Activated T-helper 2 cell treated with anti-CD3 and anti-CD28 coated beads, Interferon-gamma antibody, Interleukin-2, Interleukin-4, amounts not matched to agents 10 μg/mL and 5 μg/mL and 100 μg/mL, durations not matched to agents 14 hours and 24 hours and 36 hours (primary cell): ENCODE data around the gene RNF144A. TPM values are rescaled to one million over a fixed set of nuclear protein-coding genes. Genes with fewer than 3 reads are reported as not detected.

ENCODE experiments used
- DNase-seq: peaks from one replicate; pipeline ENCODE4 v3.0.0; 2021; ENCODE audit warnings: low spot score
- H3K27ac Mint-ChIP-seq: one replicate; pipeline ENCODE4 v1.8.0; 2021; ENCODE audit warnings: mixed read lengths
- H3K27me3 Mint-ChIP-seq: one replicate; pipeline ENCODE4 v1.8.0; 2021; ENCODE audit warnings: low read depth, mixed read lengths
- H3K36me3 Mint-ChIP-seq: one replicate; pipeline ENCODE4 v1.8.0; 2021; ENCODE audit warnings: low read depth, mixed read lengths
- H3K4me1 Mint-ChIP-seq: one replicate; pipeline ENCODE4 v1.8.0; 2021; ENCODE audit warnings: low read depth, mixed read lengths
- H3K4me3 Mint-ChIP-seq: one replicate; pipeline ENCODE4 v1.8.0; 2021; ENCODE audit warnings: low read depth, mild to moderate bottlenecking, moderate library complexity, mixed read lengths
- H3K9me3 Mint-ChIP-seq: one replicate; pipeline ENCODE4 v1.8.0; 2021; ENCODE audit warnings: mixed read lengths
- intact Hi-C: fragments of 100-400 bp; cut with micrococcal nuclease; formaldehyde crosslinking; loops from one replicate; pipeline ENCODE4 v1.15.1; 2023
- total RNA-seq: library from RNA; stranded (reverse); gene quantifications from 2 replicates; pipeline ENCODE4 v1.2.3, GENCODE V29; 2022

Gene RNF144A
- total RNA-seq, 1 donor from 2014 or later: 20.0 TPM

GRCh38 chr2:7020939-7021470 lies 103.8 kb downstream of the RNF144A start:
- no peak overlapping the region for H3K27ac Mint-ChIP-seq
- H3K4me1 Mint-ChIP-seq: peaks cover 4% of the 10 kb centered on the region
- H3K9me3 Mint-ChIP-seq: no peaks in the 10 kb centered on the region
- intact Hi-C loops: no loop called here
- no peak for DNase-seq
- no peak overlapping the region for H3K4me3 Mint-ChIP-seq
- H3K36me3 Mint-ChIP-seq: peaks cover 36% of the 10 kb centered on the region
- no peaks in the 10 kb centered on the region for H3K27me3 Mint-ChIP-seq

- Mint-ChIP-seq H3K9me3 (no peaks in the 10 kb centered on the region), H3K27ac (no peak overlapping the region), H3K27me3 (no peaks in the 10 kb centered on the region), H3K4me1 (peaks cover 4% of the 10 kb centered on the region), H3K36me3 (peaks cover 36% of the 10 kb centered on the region), H3K4me3 (no peak overlapping the region)
- no peak for DNase-seq
- intact Hi-C loops: no loop called here
These were observed 105.5 kb downstream of the RNF144A start for GRCh38 chr2:7022492-7023385.

GRCh38 chr2:7023542-7023941 lies 106.3 kb downstream of the RNF144A start:
- Mint-ChIP-seq H3K4me3 (no peak overlapping the region), H3K4me1 (peaks cover 4% of the 10 kb centered on the region), H3K27ac (no peak overlapping the region), H3K27me3 (no peaks in the 10 kb centered on the region), H3K9me3 (no peaks in the 10 kb centered on the region), H3K36me3 (peaks cover 32% of the 10 kb centered on the region)
- intact Hi-C loops: no loop called here
- DNase-seq: no peak

- H3K36me3 Mint-ChIP-seq: peaks cover 32% of the 10 kb centered on the region
- H3K27me3 Mint-ChIP-seq: no peaks in the 10 kb centered on the region
- H3K4me3 Mint-ChIP-seq: no peak overlapping the region
- no peak for DNase-seq
- H3K9me3 Mint-ChIP-seq: no peaks in the 10 kb centered on the region
- H3K4me1 Mint-ChIP-seq: peaks cover 4% of the 10 kb centered on the region
- intact Hi-C loops: no loop called here
- H3K27ac Mint-ChIP-seq: no peak overlapping the region
These were observed 107.0 kb downstream of the RNF144A start for GRCh38 chr2:7024261-7024660.

GRCh38 chr2:7025082-7025481 lies 107.9 kb downstream of the RNF144A start:
- H3K27ac Mint-ChIP-seq: no peak overlapping the region
- H3K9me3 Mint-ChIP-seq: no peaks in the 10 kb centered on the region
- peaks cover 4% of the 10 kb centered on the region for H3K4me1 Mint-ChIP-seq
- H3K27me3 Mint-ChIP-seq: no peaks in the 10 kb centered on the region
- peaks cover 33% of the 10 kb centered on the region for H3K36me3 Mint-ChIP-seq
- no peak for DNase-seq
- H3K4me3 Mint-ChIP-seq: no peak overlapping the region
- intact Hi-C loops: no loop called here

GRCh38 chr2:7026742-7027141 lies 109.5 kb downstream of the RNF144A start:
- intact Hi-C loops: no loop called here
- Mint-ChIP-seq H3K36me3 (peaks cover 33% of the 10 kb centered on the region), H3K4me1 (peaks cover 4% of the 10 kb centered on the region), H3K4me3 (no peak overlapping the region), H3K9me3 (no peaks in the 10 kb centered on the region), H3K27ac (no peak overlapping the region), H3K27me3 (no peaks in the 10 kb centered on the region)
- no peak for DNase-seq

GRCh38 chr2:7027411-7027810 lies 110.2 kb downstream of the RNF144A start:
- H3K27me3 Mint-ChIP-seq: no peaks in the 10 kb centered on the region
- peaks cover 3% of the 10 kb centered on the region for H3K4me1 Mint-ChIP-seq
- intact Hi-C loops: no loop called here
- H3K9me3 Mint-ChIP-seq: no peaks in the 10 kb centered on the region
- DNase-seq: no peak
- peaks cover 31% of the 10 kb centered on the region for H3K36me3 Mint-ChIP-seq
- no peak overlapping the region for H3K27ac Mint-ChIP-seq
- no peak overlapping the region for H3K4me3 Mint-ChIP-seq

- Mint-ChIP-seq H3K27ac (no peak overlapping the region), H3K9me3 (no peaks in the 10 kb centered on the region), H3K27me3 (no peaks in the 10 kb centered on the region), H3K36me3 (peaks cover 29% of the 10 kb centered on the region), H3K4me1 (no peaks in the 10 kb centered on the region), H3K4me3 (no peak overlapping the region)
- no peak for DNase-seq
- intact Hi-C loops: no loop called here
These were observed 110.9 kb downstream of the RNF144A start for GRCh38 chr2:7027956-7028655.

GRCh38 chr2:7028846-7029245 lies 111.6 kb downstream of the RNF144A start:
- no peak overlapping the region for H3K27ac Mint-ChIP-seq
- no peaks in the 10 kb centered on the region for H3K27me3 Mint-ChIP-seq
- H3K9me3 Mint-ChIP-seq: no peaks in the 10 kb centered on the region
- no peak for DNase-seq
- H3K36me3 Mint-ChIP-seq: peaks cover 29% of the 10 kb centered on the region
- no peaks in the 10 kb centered on the region for H3K4me1 Mint-ChIP-seq
- no peak overlapping the region for H3K4me3 Mint-ChIP-seq
- intact Hi-C loops: no loop called here

GRCh38 chr2:7029291-7030059 lies 112.3 kb downstream of the RNF144A start:
- Mint-ChIP-seq H3K36me3 (peaks cover 32% of the 10 kb centered on the region), H3K27me3 (no peaks in the 10 kb centered on the region), H3K4me3 (no peak overlapping the region), H3K9me3 (no peaks in the 10 kb centered on the region), H3K4me1 (no peaks in the 10 kb centered on the region), H3K27ac (no peak overlapping the region)
- intact Hi-C loops: no loop called here
- no peak for DNase-seq

GRCh38 chr2:7030810-7031209 lies 113.6 kb downstream of the RNF144A start:
- intact Hi-C loops: no loop called here
- no peak overlapping the region for H3K27ac Mint-ChIP-seq
- no peak for DNase-seq
- H3K27me3 Mint-ChIP-seq: no peaks in the 10 kb centered on the region
- H3K4me3 Mint-ChIP-seq: no peak overlapping the region
- H3K36me3 Mint-ChIP-seq: peaks cover 43% of the 10 kb centered on the region
- H3K4me1 Mint-ChIP-seq: no peaks in the 10 kb centered on the region
- no peaks in the 10 kb centered on the region for H3K9me3 Mint-ChIP-seq

- H3K4me3 Mint-ChIP-seq: no peak overlapping the region
- intact Hi-C loops: no loop called here
- no peak overlapping the region for H3K27ac Mint-ChIP-seq
- H3K4me1 Mint-ChIP-seq: no peaks in the 10 kb centered on the region
- no peaks in the 10 kb centered on the region for H3K27me3 Mint-ChIP-seq
- DNase-seq: no peak
- peaks cover 45% of the 10 kb centered on the region for H3K36me3 Mint-ChIP-seq
- H3K9me3 Mint-ChIP-seq: no peaks in the 10 kb centered on the region
These were observed 114.5 kb downstream of the RNF144A start for GRCh38 chr2:7031547-7032245.
